Testis (tissue), 5 donors: Measurements from ENCODE around the gene TPP1. TPM values are rescaled to one million over a fixed set of nuclear protein-coding genes. Genes with fewer than 3 reads are reported as not detected.

Experiments used
- DNase-seq: peaks from one replicate; pipeline ENCODE4 v3.0.0-alpha.2; 2019
- H3K27ac ChIP-seq, 2 donors: fragments of 200-600 bp; sonication (generic); one replicate each; pipeline ENCODE4 v1.5.1; 2019
- H3K27me3 ChIP-seq: fragments of 200-600 bp; sonication (generic); one replicate; pipeline ENCODE4 v1.5.1; 2019
- H3K36me3 ChIP-seq: fragments of 200-600 bp; sonication (generic); one replicate; pipeline ENCODE4 v1.5.1; 2017; ENCODE audit warnings: low read depth; ENCODE audit errors: missing control alignments
- H3K4me1 ChIP-seq: fragments of 200-600 bp; sonication (generic); one replicate; pipeline ENCODE4 v1.5.1; 2019
- H3K4me3 ChIP-seq, 2 donors: fragments of 200-600 bp; sonication (generic); one replicate each; pipeline ENCODE4 v1.5.1; 2017 to 2019
- H3K9me3 ChIP-seq: fragments of 200-600 bp; sonication (generic); one replicate; pipeline ENCODE4 v1.5.1; 2017
- POLR2A ChIP-seq: fragments of 450-650 bp; IDR thresholded peaks from one replicate; pipeline ENCODE4 v1.6.1; 2017; ENCODE audit warnings: antibody characterized with exemption, mild to moderate bottlenecking, moderate library complexity
- WGBS, 2 donors: methylation state at CpG; one replicate each; pipeline ENCODE4 v1.1.5; 2018; 5-methylcytosine and 5-hydroxymethylcytosine counted together
- intact Hi-C: fragments of 100-400 bp; cut with DNase I; formaldehyde crosslinking; loops from one replicate; pipeline ENCODE4 v1.15.1; 2023; ENCODE audit warnings: low total_unique reads
- long read RNA-seq, 2 donors: transcript quantifications; one replicate each; lab custom pipeline, GENCODE V29; 2026
- polyA plus RNA-seq: library from polyadenylated mRNA; stranded (reverse); fragments of 350-450 nt; fragmentation: Illumina TruSeq; extraction: RNeasy Lipid Tissue Mini Kit (QIAGEN cat#74804); gene quantifications from one replicate; pipeline ENCODE4 v1.2.3, GENCODE V29; 2014; ENCODE audit warnings: low read depth, low replicate concordance; ENCODE audit not compliant: insufficient read depth
- total RNA-seq, 2 donors: library from RNA; depleted of rRNA; stranded (reverse); fragments of >200 nt; gene quantifications; one replicate each; pipeline ENCODE4 v1.2.3, GENCODE V29; 2016
- TF ChIP-seq, protein P1 (sequence below), 3 experiments: fragments of 450-650 bp in 2 of 3; fragments of 200-600 bp in 1 of 3; sonication (generic) in 1 of 3; IDR thresholded peaks; one replicate each; pipeline ENCODE4 v1.5.1; 2016 to 2019; ENCODE audit warnings: antibody characterized with exemption in 3 of 3, mild to moderate bottlenecking in 2 of 3, moderate library complexity in 1 of 3

TPP1 gene
- total RNA-seq (100 to 1,000 TPM; 134 to 151 TPM), polyA plus RNA-seq (60.9 TPM)
- long read RNA-seq, donor 1, transcript TPP1-201 (13 exons, 3,560 nt), result major isoform, 14 of 19 reads
- long read RNA-seq, donor 1, partial matches to known transcripts, result 0 of 19 reads
- long read RNA-seq, donor 1, other reads (novel, unspliced or antisense), result 0 of 19 reads
- long read RNA-seq, donor 2, partial matches to known transcripts, result 0 of 7 reads
- long read RNA-seq, donor 2, other reads (novel, unspliced or antisense), result 0 of 7 reads

DNA sequence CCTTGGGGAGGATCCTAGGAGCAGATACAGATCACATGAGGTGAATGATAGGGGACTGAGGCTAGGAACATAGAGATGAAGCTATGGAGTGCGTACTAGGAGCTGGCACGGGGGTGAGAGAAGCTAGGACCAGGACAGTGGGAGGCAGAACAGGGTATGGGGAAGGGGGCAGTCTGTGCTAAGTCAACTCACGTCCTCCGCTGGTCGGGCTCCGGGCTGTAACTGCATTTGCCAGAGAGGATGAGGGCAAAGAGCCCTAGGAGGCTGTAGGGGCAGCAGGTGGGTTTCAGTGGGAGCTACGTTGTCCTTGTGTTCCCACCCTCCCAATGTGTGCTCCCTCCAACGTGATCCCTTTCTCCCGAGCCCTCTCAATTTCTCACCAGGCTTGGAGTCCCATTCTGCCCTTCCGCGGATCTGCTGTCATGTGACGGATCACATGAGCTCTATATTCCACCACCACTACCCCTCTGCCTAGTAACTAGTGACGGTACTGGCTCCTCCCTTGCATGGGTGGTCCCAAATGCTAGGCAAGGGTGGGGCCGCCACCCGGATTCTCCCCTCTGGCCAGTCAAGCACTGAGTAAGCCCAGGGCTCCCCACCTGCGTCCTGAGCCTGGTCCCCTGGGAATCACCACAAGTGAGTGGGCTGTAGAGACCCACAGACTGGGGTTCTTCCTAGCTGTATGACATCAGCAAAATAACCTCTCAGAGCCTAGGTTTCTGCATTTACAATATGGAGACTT lies at the start of gene TPP1:
TSS of gene TPP1 (minus strand) at position 419 of the 742 bp plus-strand sequence. CDS start at position 397, 22 bp downstream.
- TF ChIP-seq, protein P1, sequence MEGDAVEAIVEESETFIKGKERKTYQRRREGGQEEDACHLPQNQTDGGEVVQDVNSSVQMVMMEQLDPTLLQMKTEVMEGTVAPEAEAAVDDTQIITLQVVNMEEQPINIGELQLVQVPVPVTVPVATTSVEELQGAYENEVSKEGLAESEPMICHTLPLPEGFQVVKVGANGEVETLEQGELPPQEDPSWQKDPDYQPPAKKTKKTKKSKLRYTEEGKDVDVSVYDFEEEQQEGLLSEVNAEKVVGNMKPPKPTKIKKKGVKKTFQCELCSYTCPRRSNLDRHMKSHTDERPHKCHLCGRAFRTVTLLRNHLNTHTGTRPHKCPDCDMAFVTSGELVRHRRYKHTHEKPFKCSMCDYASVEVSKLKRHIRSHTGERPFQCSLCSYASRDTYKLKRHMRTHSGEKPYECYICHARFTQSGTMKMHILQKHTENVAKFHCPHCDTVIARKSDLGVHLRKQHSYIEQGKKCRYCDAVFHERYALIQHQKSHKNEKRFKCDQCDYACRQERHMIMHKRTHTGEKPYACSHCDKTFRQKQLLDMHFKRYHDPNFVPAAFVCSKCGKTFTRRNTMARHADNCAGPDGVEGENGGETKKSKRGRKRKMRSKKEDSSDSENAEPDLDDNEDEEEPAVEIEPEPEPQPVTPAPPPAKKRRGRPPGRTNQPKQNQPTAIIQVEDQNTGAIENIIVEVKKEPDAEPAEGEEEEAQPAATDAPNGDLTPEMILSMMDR (IDR thresholded peaks at IDR 0.05), result no peak
- peak; percentile 73 for TF ChIP-seq POLR2A
- DNase-seq, result peak; percentile 96
- H3K27ac ChIP-seq, result peak within 1 kb of the TSS; percentile 86 to 87
- H3K36me3 ChIP-seq, result no peaks in the 10 kb centered on the region
- H3K4me3 ChIP-seq, result peak within 1 kb of the TSS; percentile 64 to 75
- H3K27me3 ChIP-seq, result no peaks in the 10 kb centered on the region
- intact Hi-C loops, result no loop called here
- H3K9me3 ChIP-seq, result no peaks in the 10 kb centered on the region
- WGBS, 2 donors, result 10 to 22% methylated on average over 14 to 16 of the region's 16 CpGs
- no peaks in the 10 kb centered on the region for H3K4me1 ChIP-seq

DNA sequence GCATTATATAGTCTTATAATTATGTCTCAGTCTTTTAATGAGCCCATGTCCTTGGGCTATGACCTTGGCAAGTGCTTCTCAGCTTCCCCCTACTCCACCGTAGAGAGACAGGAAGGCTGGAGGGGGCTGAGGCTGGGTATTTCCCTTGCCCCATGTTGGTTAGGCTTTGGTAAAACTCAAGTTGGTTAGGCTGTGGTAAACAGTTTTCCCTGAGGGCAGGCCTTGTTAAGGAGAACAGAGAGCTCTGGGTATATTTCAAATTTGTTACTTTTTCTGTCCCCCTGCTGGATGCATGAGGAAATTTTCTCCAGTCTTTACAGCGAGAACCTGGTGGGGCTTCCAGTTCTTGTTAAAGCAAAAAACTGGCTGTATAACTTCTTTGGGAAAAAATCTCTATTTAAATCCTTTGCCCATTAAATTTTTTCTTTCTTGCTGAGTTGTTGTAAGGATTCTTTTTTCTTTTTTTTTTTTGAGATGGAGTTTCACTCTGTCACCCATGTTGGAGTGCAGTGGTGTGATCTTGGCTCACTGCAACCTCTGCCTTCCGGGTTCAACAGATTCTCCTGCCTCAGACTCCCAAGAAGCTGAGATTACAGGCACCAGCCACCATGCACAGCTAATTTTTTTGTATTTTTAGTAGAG lies 48.6 kb upstream of the TPP1 start:
- Histone ChIP-seq H3K36me3 (no peaks in the 10 kb centered on the region), H3K9me3 (no peaks in the 10 kb centered on the region), H3K4me1 (no peaks in the 10 kb centered on the region), H3K27ac (no peak overlapping the region), H3K27me3 (no peaks in the 10 kb centered on the region), H3K4me3 (no peak overlapping the region)
- TF ChIP-seq, protein P1 (IDR thresholded peaks at IDR 0.05), result peak in 2 of 3 experiments; percentile 38 to 45
- no peak for TF ChIP-seq POLR2A
- 70 to 71% methylated on average over 3 of the region's 3 CpGs for WGBS, 2 donors
- DNase-seq, result no peak
- intact Hi-C loops, result no loop called here

DNA sequence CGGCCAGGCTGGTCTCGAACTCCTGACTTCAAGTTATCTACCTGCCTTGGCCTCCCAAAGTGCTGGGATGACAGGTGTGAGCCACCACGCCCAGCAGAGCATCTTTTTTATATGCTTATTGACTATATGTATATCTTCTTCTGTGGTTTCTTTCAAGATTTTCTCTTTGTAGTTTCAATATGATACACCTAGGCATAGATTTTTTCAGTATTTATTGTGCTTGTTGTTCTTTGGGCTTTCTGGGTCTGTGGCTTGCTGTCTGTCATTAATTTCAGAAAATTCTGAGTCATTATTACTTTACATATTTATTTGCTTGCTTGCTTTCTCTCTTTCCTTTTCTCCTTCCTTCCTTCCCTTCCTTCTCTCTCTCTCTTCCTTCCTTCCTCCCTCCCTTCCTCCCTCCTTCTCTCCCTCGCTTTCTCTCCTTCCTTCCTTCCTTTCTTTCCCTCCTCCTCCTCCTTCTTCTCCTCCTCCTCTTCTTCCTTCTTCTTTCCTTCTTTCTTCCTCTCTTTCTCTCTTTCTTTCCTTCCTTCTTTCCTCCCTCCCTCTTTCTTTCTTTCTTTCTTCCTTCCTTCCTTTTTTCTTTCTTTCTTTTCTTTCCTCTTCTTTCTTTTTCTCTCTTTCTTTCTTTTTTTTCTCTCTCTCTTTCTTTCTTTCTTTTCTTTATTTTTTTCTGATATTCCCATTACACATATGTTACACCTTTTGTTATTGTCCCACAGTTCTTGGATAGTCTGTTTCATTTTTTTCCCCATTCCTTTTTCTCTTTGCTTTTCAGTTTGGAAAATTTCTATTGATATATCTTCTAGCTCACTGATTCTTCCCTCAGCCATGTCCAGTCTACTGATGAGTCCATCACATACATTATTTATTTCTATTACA lies 47.3 kb upstream of the TPP1 start:
- H3K9me3 ChIP-seq, result no peaks in the 10 kb centered on the region
- H3K27ac ChIP-seq, result no peak overlapping the region
- DNase-seq, result no peak
- TF ChIP-seq, protein P1 (IDR thresholded peaks at IDR 0.05), result no peak
- no peak for TF ChIP-seq POLR2A
- intact Hi-C loops, result no loop called here
- no peaks in the 10 kb centered on the region for H3K27me3 ChIP-seq
- no peaks in the 10 kb centered on the region for H3K4me1 ChIP-seq
- 94 to 98% methylated on average over 4 of the region's 4 CpGs for WGBS, 2 donors
- no peak overlapping the region for H3K4me3 ChIP-seq
- no peaks in the 10 kb centered on the region for H3K36me3 ChIP-seq

DNA sequence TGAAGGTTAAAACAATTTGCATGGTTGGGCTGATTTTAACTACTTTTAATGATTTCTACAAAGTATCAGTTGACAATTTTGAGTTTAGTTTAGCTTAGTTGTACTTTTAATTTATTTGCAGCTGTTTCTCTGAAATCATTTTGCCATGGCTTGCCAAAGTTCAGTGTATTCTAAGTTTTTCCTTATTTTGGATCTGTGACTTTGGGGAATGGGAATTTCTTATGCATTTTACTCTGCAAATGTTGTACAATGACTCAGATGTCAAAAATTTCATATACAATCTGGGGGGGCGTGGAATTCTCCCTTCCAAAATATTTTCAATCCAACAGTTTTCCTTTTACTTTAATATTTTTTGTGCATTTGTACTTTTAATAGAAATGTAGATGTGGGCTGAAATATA lies 45.3 kb upstream of the TPP1 start:
- Histone ChIP-seq H3K36me3 (no peaks in the 10 kb centered on the region), H3K9me3 (no peaks in the 10 kb centered on the region), H3K27me3 (no peaks in the 10 kb centered on the region), H3K27ac (no peak overlapping the region), H3K4me1 (no peaks in the 10 kb centered on the region), H3K4me3 (no peak overlapping the region)
- no peak for TF ChIP-seq POLR2A
- TF ChIP-seq, protein P1 (IDR thresholded peaks at IDR 0.05), result no peak
- no peak for DNase-seq
- intact Hi-C loops, result no loop called here
- 0% methylated on average over 1 of the region's 1 CpG for WGBS, 2 donors
